ENCODE measurements around the gene GMDS.
A peak's percentile ranks its signal among the peaks of the same experiment; 100 is the strongest.

Gene GMDS

DNA sequence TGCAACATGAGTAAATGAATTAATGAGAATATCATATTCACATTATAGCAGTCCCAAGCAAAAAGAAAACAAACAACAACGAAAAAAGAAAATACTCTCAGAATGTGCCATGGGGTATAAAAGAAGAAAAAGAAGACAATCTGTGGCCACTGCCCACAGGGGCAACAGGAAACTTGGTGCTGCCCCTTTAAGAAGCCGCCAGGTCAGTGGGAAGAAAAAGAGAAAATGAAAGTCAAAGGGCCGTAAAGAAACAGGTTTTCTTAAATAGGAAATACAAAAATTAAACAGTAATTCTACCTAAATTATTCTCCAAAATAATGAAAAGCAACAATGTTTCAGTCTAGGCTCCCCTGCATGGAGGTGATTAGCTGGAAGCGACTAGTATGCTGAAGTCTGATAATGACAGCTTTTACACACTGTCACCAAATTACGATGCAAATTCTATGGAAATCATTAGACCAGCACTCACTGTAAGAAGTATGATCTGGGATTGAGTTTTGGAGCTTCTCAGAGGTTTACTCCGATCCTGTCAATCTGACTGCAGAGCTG is 23.6 kb downstream of the GMDS start:
- TF ChIP-seq POLR2A (IDR thresholded peaks at IDR 0.05; ENCODE audit: low read depth, low read length): 0 out of 2 replicates have a peak, but pooled peaks have one; percentile 28
- no peak for TF ChIP-seq POLR2AphosphoS5 (IDR thresholded peaks at IDR 0.05; ENCODE audit: low read depth, low read length)
- FAIRE-seq (peak; percentile 50), DNase-seq (ENCODE audit: insufficient read length) (peak; percentile 43)

DNA sequence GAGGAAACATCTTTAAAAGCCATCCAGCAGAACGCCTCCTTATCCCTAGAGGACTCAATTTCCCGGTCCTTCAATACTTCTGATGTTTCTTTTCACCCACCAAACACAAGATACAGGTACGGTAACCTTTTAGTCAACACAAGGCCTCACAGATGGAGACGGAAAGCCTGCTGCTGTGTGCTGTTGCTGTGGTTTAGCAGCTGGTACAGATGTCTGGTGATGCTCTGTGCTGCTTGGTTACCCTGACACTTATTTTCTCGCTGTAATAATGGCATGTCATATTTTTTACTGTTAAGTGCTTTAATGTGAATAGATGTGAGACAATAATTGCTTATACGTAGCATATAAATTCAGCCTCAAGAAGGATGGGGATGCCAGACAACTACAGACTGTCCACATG is 25.3 kb downstream of the GMDS start:
- no peak for TF ChIP-seq POLR2A (IDR thresholded peaks at IDR 0.05; ENCODE audit: low read depth, low read length)
- no peak for TF ChIP-seq POLR2AphosphoS5 (IDR thresholded peaks at IDR 0.05; ENCODE audit: low read depth, low read length)
- TF ChIP-seq TAF1 (IDR thresholded peaks at IDR 0.05; ENCODE audit: borderline replicate concordance, low read depth, low read length): no peak
- no peak for FAIRE-seq
- DNase-seq (ENCODE audit: insufficient read length): no peak

DNA sequence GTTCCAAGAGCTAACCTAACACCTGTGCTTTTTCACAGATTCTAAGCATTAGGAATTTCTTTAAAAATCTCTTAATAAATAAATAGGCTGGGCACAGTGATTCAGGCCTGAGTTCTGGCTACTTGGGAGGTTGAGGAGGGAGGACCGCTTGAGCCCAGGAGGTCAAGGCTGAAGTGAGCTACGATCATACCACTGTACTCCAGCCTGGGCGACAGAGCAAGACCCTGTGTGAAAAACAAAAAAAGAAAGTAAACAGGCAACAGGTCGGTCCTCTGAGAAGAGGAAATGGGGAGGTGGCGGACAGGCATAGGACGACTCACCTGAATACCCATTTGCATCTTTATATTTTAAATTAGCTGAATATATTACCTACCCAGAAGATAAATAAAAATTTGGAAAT is 26.5 kb downstream of the GMDS start:
- TF ChIP-seq POLR2A (IDR thresholded peaks at IDR 0.05; ENCODE audit: low read depth, low read length) (no peak), POLR2AphosphoS5 (IDR thresholded peaks at IDR 0.05; ENCODE audit: low read depth, low read length) (no peak), TAF1 (IDR thresholded peaks at IDR 0.05; ENCODE audit: borderline replicate concordance, low read depth, low read length) (no peak)
- no peak for FAIRE-seq
- DNase-seq (ENCODE audit: insufficient read length): no peak

DNA sequence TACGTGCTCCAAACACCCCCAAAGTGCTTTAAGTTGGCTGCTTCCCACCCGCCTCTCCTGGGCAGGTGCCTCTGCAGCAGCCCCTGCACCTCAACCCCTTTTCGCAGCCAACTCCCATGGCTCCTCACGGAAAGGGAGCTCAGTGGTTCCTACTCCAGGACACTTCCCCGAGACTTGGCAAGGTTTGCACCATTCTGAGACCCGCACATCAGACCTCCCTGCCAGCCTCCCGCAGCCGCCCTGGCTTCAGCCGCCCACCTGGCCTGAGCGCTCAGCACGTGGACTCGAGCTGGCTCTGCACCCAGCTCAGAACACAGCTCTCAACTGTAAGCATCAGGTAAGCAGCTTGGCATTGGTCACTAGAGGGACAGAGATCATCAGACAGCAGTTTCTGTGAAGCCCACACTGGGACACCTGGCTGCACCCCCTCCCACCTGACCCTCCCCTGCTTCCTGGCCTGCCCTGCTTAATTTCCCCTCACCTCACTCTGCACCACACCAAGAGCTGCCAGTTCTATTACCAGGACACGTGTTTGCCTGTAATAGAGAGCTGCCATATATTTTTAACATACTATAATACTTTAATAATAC is 28.5 kb downstream of the GMDS start:
- no peak for TF ChIP-seq TAF1 (IDR thresholded peaks at IDR 0.05; ENCODE audit: borderline replicate concordance, low read depth, low read length)
- TF ChIP-seq POLR2A (IDR thresholded peaks at IDR 0.05; ENCODE audit: low read depth, low read length): no peak
- no peak for TF ChIP-seq POLR2AphosphoS5 (IDR thresholded peaks at IDR 0.05; ENCODE audit: low read depth, low read length)
- DNase-seq (ENCODE audit: insufficient read length): no peak
- FAIRE-seq: no peak

DNA sequence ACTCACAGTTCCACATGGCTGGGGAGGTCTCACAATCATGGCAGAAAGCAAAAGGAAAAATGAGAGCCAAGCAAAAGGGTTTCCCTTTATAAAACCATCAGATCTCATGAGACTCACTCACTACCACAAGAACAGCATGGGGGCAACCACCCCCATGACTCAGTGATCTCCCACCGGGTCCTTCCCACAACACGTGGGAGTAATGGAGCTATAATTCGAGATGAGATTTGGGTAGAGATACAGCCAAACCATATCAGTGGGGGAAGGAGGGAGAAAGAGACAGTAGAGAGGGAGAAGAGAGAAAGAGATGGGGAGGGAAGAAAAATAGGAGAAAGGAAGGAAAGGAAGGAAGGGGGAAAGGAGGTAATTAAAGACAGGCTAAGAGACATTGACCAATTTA is 30.1 kb downstream of the GMDS start:
- TF ChIP-seq POLR2AphosphoS5 (IDR thresholded peaks at IDR 0.05; ENCODE audit: low read depth, low read length) (no peak), POLR2A (IDR thresholded peaks at IDR 0.05; ENCODE audit: low read depth, low read length) (no peak), TAF1 (IDR thresholded peaks at IDR 0.05; ENCODE audit: borderline replicate concordance, low read depth, low read length) (no peak)
- FAIRE-seq (no peak), DNase-seq (ENCODE audit: insufficient read length) (no peak)

DNA sequence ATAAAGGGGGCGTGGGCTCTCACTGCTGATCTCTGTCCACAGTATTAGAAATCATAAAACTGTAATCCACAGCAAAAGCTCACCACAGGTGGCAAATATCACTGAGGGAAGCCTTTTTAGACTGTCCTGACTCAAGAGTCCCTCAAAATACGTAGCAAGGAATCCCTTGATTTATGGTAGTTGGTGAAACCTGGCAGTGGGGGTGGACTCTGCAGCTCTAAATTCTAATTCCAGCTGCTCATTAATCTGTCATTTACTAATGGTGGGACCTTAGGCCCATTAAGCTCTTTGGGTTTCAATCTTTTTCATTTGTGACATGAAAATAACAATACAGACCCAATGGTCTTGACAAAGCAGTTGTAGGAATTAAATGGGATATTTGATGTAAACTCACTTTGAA is 32.3 kb downstream of the GMDS start:
- TF ChIP-seq TAF1 (IDR thresholded peaks at IDR 0.05; ENCODE audit: borderline replicate concordance, low read depth, low read length): no peak
- TF ChIP-seq POLR2AphosphoS5 (IDR thresholded peaks at IDR 0.05; ENCODE audit: low read depth, low read length): no peak
- no peak for TF ChIP-seq POLR2A (IDR thresholded peaks at IDR 0.05; ENCODE audit: low read depth, low read length)
- no peak for DNase-seq (ENCODE audit: insufficient read length)
- no peak for FAIRE-seq

DNA sequence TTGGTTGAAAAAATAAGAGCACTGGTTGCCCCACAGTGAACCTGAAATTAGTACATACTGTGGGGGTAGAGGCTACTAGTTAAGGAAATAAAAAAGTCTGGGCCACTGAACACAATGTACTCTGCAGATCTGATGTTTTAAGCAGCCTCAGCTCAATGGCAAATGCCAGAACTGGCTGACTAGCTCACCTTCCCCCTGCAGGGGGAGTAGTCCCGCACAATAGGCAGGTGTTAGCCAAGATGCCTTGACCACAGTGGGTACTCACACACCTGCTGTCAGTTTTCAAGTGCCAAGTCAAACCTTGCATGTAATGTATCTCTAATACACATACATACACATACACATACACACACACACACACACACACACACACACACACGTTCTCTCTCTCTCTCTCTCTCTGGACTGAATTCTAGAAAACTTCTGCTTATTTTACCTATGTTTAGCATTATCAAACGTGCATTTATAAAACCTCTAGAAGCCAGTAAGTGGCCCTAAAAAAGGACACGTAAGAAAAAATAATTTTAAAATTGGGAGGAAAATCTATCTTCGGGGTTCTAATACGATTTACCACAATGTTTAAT is 36.1 kb downstream of the GMDS start:
- DNase-seq (ENCODE audit: insufficient read length) (no peak), FAIRE-seq (peak; percentile 87)

DNA sequence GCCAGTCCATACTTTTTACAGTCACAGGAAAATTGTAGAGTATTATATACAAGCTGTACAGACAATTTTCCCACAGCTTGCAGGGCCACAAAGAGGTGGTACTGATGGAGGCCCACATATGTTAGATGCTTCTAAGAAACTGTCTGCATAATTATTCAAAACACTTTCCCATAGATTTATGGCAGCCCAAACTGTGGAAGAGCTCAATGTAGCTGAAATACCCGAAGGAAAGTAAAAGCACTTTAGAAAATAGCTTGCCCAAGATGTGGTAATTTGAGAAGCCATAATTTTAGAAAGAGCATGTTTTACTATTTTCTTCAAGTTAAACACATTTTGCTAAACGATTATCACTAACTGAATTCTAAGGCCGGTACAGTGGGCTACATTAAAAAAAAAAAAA is 36.9 kb downstream of the GMDS start:
- DNase-seq (ENCODE audit: insufficient read length) (no peak), FAIRE-seq (no peak)
- no peak for TF ChIP-seq POLR2AphosphoS5 (IDR thresholded peaks at IDR 0.05; ENCODE audit: low read depth, low read length)
- no peak for TF ChIP-seq POLR2A (IDR thresholded peaks at IDR 0.05; ENCODE audit: low read depth, low read length)
- no peak for TF ChIP-seq TAF1 (IDR thresholded peaks at IDR 0.05; ENCODE audit: borderline replicate concordance, low read depth, low read length)

More for the DNA sequence above, 36.1 kb downstream of the GMDS start:
- TF ChIP-seq POLR2AphosphoS5 (IDR thresholded peaks at IDR 0.05; ENCODE audit: low read depth, low read length) (no peak), TAF1 (IDR thresholded peaks at IDR 0.05; ENCODE audit: borderline replicate concordance, low read depth, low read length) (no peak), POLR2A (IDR thresholded peaks at IDR 0.05; ENCODE audit: low read depth, low read length) (no peak)

DNA sequence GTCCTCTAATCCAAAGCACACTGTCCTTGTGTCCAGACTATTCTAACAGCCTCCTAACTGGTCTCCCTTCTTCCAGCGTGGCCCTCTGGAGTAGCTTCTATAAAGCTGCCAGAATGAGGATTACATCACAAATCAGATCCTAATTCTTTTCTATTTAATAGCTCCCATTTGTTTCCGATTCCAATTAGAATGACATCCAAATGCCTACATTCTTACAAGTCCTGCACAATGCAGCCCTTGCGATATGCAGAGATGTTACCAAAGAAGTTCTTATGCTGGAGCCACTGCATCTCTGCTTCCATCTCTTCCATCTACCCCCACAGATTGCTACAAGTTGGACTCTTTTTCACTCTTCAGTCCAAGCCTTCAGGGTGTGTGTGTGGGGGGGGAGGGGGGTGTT is 40.0 kb downstream of the GMDS start:
- FAIRE-seq (no peak), DNase-seq (ENCODE audit: insufficient read length) (no peak)
- TF ChIP-seq POLR2A (IDR thresholded peaks at IDR 0.05; ENCODE audit: low read depth, low read length): no peak

DNA sequence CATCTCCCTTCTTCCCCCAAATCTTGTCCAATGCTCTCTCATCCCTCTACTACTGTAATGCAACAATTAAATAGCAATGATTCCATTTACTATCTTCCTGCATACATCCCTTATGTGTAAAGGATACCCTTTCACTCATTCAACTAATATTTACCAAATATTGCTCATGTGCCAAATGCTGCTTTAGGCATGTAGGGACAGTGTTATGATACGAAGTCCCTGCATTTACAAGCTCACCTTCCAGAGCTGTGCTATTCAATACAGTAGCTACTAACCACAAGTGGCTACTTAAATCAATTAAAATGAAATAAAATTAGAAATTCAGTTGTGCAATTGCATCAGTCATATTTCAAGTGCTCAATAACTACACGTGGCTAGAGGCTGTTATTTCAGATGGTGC is 41.1 kb downstream of the GMDS start:
- no peak for FAIRE-seq
- no peak for DNase-seq (ENCODE audit: insufficient read length)
- no peak for TF ChIP-seq POLR2AphosphoS5 (IDR thresholded peaks at IDR 0.05; ENCODE audit: low read depth, low read length)

DNA sequence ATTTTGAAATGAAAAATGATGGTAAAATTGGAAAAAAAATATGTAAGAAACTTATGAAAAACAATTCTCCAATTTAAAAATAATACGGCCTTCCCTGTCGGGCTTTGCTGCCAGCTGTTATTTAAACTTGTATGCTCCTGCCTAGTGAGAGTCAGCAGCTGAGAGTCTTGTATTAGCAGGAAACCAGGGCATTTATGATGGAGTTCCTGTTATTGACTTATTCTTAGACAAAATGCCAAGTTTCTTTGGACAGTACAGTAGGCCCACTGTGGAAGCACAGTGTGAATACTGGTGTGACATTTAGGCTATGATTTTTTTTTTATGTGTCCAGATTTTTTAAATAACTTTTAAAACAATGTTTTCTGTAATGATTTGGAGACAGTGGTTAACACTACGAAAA is 42.1 kb downstream of the GMDS start:
- DNase-seq (ENCODE audit: insufficient read length) (no peak), FAIRE-seq (no peak)
- TF ChIP-seq POLR2A (IDR thresholded peaks at IDR 0.05; ENCODE audit: low read depth, low read length) (no peak), POLR2AphosphoS5 (IDR thresholded peaks at IDR 0.05; ENCODE audit: low read depth, low read length) (no peak), TAF1 (IDR thresholded peaks at IDR 0.05; ENCODE audit: borderline replicate concordance, low read depth, low read length) (no peak)

DNA sequence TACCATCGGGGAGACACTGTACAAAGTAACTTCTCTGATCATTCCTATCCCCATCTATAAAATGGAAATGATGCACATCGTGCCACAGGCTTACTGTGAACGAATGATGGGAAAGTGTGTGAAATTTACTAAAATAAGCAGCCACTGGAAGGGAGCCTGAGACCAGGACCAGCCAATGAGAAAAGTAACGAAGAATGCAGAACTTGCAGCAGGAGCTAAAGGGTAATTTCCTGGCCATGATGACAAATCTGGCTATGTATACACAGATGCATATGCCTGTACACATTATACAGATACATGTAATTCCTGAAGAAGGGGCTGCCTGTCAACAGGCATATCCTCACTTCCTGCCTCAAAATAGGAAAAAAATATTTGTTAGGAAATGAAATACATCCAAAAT is 47.4 kb downstream of the GMDS start:
- no peak for DNase-seq (ENCODE audit: insufficient read length)
- no peak for FAIRE-seq
- TF ChIP-seq TAF1 (IDR thresholded peaks at IDR 0.05; ENCODE audit: borderline replicate concordance, low read depth, low read length) (no peak), POLR2A (IDR thresholded peaks at IDR 0.05; ENCODE audit: low read depth, low read length) (no peak), POLR2AphosphoS5 (IDR thresholded peaks at IDR 0.05; ENCODE audit: low read depth, low read length) (no peak)

Data from GM12892 (cell line).